GM19099 (cell line): Measurements from ENCODE around the gene WFIKKN2.

Source experiments
- POLR2A ChIP-seq: IDR thresholded peaks from 3 replicates; pipeline ENCODE4 v1.6.1; 2011; ENCODE audit warnings: low read depth; ENCODE audit not compliant: insufficient read length; ENCODE audit errors: extremely low read depth

Gene WFIKKN2

GRCh38 chr17:50835301-50836234, at the start of gene WFIKKN2:
Gene WFIKKN2, plus strand, starts transcription at chr17:50835586. Its CDS starts 352 bp downstream, at chr17:50835938.
- TF ChIP-seq POLR2A: no peak

GRCh38 chr17:50785946-50786570, 49.3 kb upstream of the WFIKKN2 start:
- TF ChIP-seq POLR2A: no peak

GRCh38 chr17:50787106-50787505, 48.3 kb upstream of the WFIKKN2 start:
- TF ChIP-seq POLR2A: no peak

- no peak for TF ChIP-seq POLR2A
Measured at GRCh38 chr17:50790618-50791017, 44.8 kb upstream of the WFIKKN2 start.

- TF ChIP-seq POLR2A: no peak
Measured at GRCh38 chr17:50792132-50792531, 43.3 kb upstream of the WFIKKN2 start.

GRCh38 chr17:50793007-50793406, 42.4 kb upstream of the WFIKKN2 start:
- TF ChIP-seq POLR2A: no peak

GRCh38 chr17:50794361-50794760, 41.0 kb upstream of the WFIKKN2 start:
- TF ChIP-seq POLR2A: no peak

GRCh38 chr17:50797135-50797810, 38.1 kb upstream of the WFIKKN2 start:
- TF ChIP-seq POLR2A: no peak

- no peak for TF ChIP-seq POLR2A
Measured at GRCh38 chr17:50798424-50799288, 36.7 kb upstream of the WFIKKN2 start.

- no peak for TF ChIP-seq POLR2A
Measured at GRCh38 chr17:50799582-50799981, 35.8 kb upstream of the WFIKKN2 start.

- TF ChIP-seq POLR2A: no peak
Measured at GRCh38 chr17:50800196-50800700, 35.1 kb upstream of the WFIKKN2 start.

GRCh38 chr17:50802609-50803571, 32.5 kb upstream of the WFIKKN2 start:
- TF ChIP-seq POLR2A: no peak

- TF ChIP-seq POLR2A: no peak
Measured at GRCh38 chr17:50803676-50804075, 31.7 kb upstream of the WFIKKN2 start.
